OCI-LY1 (cell line): ENCODE data around the gene ZNF20.

Source experiments
- H2AFZ ChIP-seq: fragments of 200-600 bp; sonication (generic), shearing (Covaris generic); 2 replicates; pipeline ENCODE4 v1.6.0; 2014; ENCODE audit warnings: antibody characterized with exemption, mild to moderate bottlenecking, low read length
- H3F3A ChIP-seq: fragments of 200-600 bp; sonication (generic), shearing (Covaris generic); 2 replicates; pipeline ENCODE4 v1.6.0; 2014; ENCODE audit warnings: mild to moderate bottlenecking, antibody characterized with exemption, low read length, moderate library complexity; ENCODE audit not compliant: insufficient read depth
- H3K27ac ChIP-seq: fragments of 200-600 bp; sonication (generic); 2 replicates; pipeline ENCODE4 v1.5.1; 2014; ENCODE audit warnings: low read length, mixed run types, mild to moderate bottlenecking, low read depth; ENCODE audit not compliant: poor library complexity, severe bottlenecking
- H3K27me3 ChIP-seq: fragments of 200-600 bp; sonication (generic); 2 replicates; pipeline ENCODE4 v1.6.0; 2014; ENCODE audit warnings: antibody characterized with exemption, mild to moderate bottlenecking, low read length, moderate library complexity; ENCODE audit not compliant: insufficient read depth
- H3K36me3 ChIP-seq: fragments of 200-600 bp; sonication (generic); 2 replicates; pipeline ENCODE4 v1.6.1; 2014; ENCODE audit warnings: mild to moderate bottlenecking, antibody characterized with exemption, low read length, moderate library complexity, mixed read lengths; ENCODE audit not compliant: insufficient read depth
- H3K4me1 ChIP-seq: fragments of 200-600 bp; sonication (generic); 2 replicates; pipeline ENCODE4 v1.5.1; 2014; ENCODE audit warnings: mild to moderate bottlenecking, low read length, moderate library complexity; ENCODE audit not compliant: insufficient read depth, severe bottlenecking
- H3K4me2 ChIP-seq: fragments of 200-600 bp; sonication (generic), shearing (Covaris generic); 2 replicates; pipeline ENCODE4 v1.6.1; 2014; ENCODE audit warnings: low read length
- H3K4me3 ChIP-seq: fragments of 200-600 bp; sonication (generic); 2 replicates; pipeline ENCODE4 v1.5.1; 2014; ENCODE audit warnings: low read length, low read depth, mild to moderate bottlenecking, mixed read lengths; ENCODE audit not compliant: poor library complexity, severe bottlenecking
- H3K79me2 ChIP-seq: fragments of 200-600 bp; shearing (Covaris generic); 2 replicates; pipeline ENCODE4 v1.6.1; 2016; ENCODE audit warnings: mixed run types, low read length, mixed read lengths; ENCODE audit not compliant: insufficient read depth
- H3K9ac ChIP-seq: fragments of 200-600 bp; sonication (generic), shearing (Covaris generic); 2 replicates; pipeline ENCODE4 v1.6.1; 2014; ENCODE audit warnings: mild to moderate bottlenecking, low read length, mixed read lengths
- H3K9me2 ChIP-seq: fragments of 200-600 bp; sonication (generic), shearing (Covaris generic); 2 replicates; pipeline ENCODE4 v1.6.1; 2014; ENCODE audit warnings: low read depth, mild to moderate bottlenecking, low read length, mixed read lengths
- H3K9me3 ChIP-seq: fragments of 200-600 bp; shearing (Covaris generic); 2 replicates; pipeline ENCODE4 v1.6.1; 2014; ENCODE audit warnings: low read length, mixed read lengths
- H4K20me1 ChIP-seq: fragments of 200-600 bp; sonication (generic), shearing (Covaris generic); 2 replicates; pipeline ENCODE4 v1.6.0; 2016; ENCODE audit warnings: mild to moderate bottlenecking, low read length; ENCODE audit not compliant: insufficient read depth
- EZH2 ChIP-seq: fragments of 200-600 bp; sonication (generic), shearing (Covaris generic); IDR thresholded peaks from 2 replicates; pipeline ENCODE4 v1.8.0; 2017; ENCODE audit warnings: borderline replicate concordance, mixed run types, mild to moderate bottlenecking, antibody characterized with exemption, low read length, moderate library complexity, mixed read lengths
- TF ChIP-seq, protein P1 (sequence below): fragments of 200-600 bp; sonication (generic), shearing (Covaris generic); IDR thresholded peaks from 2 replicates; pipeline ENCODE4 v1.5.1; 2017; ENCODE audit warnings: mild to moderate bottlenecking, antibody characterized with exemption, low read length, moderate library complexity, mixed read lengths

Gene ZNF20

DNA sequence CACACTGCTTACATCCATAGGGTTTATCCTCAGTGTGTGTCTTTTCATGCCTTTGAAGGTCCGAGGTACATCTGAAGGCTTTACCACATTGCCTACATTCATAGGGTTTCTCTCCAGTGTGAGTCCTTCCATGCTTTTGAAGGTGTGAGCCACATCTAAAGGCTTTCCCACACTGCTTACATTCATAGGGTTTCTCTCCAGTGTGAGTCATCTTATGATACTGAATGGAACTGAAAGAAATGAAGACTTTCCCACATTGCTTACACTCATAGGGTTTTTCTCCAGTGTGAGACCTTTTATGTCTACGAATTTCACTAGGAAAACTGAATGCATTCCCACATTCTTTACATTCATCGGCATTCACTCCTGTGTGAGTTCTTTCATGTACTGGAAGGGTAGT is 7.1 kb downstream of the ZNF20 start:
- Histone ChIP-seq H3F3A (no peaks in the 10 kb centered on the region), H3K9me3 (peaks cover 28% of the 10 kb centered on the region), H3K4me2 (no peak overlapping the region), H3K27ac (no peak overlapping the region), H2AFZ (no peak overlapping the region), H3K9me2 (no peaks in the 10 kb centered on the region), H3K27me3 (no peaks in the 10 kb centered on the region), H3K9ac (no peak overlapping the region), H3K4me1 (no peaks in the 10 kb centered on the region), H3K79me2 (no peaks in the 10 kb centered on the region), H4K20me1 (no peaks in the 10 kb centered on the region), H3K36me3 (peaks cover 51% of the 10 kb centered on the region), H3K4me3 (no peak overlapping the region)
- TF ChIP-seq, protein P1, sequence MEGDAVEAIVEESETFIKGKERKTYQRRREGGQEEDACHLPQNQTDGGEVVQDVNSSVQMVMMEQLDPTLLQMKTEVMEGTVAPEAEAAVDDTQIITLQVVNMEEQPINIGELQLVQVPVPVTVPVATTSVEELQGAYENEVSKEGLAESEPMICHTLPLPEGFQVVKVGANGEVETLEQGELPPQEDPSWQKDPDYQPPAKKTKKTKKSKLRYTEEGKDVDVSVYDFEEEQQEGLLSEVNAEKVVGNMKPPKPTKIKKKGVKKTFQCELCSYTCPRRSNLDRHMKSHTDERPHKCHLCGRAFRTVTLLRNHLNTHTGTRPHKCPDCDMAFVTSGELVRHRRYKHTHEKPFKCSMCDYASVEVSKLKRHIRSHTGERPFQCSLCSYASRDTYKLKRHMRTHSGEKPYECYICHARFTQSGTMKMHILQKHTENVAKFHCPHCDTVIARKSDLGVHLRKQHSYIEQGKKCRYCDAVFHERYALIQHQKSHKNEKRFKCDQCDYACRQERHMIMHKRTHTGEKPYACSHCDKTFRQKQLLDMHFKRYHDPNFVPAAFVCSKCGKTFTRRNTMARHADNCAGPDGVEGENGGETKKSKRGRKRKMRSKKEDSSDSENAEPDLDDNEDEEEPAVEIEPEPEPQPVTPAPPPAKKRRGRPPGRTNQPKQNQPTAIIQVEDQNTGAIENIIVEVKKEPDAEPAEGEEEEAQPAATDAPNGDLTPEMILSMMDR = no peak
- no peak for TF ChIP-seq EZH2

DNA sequence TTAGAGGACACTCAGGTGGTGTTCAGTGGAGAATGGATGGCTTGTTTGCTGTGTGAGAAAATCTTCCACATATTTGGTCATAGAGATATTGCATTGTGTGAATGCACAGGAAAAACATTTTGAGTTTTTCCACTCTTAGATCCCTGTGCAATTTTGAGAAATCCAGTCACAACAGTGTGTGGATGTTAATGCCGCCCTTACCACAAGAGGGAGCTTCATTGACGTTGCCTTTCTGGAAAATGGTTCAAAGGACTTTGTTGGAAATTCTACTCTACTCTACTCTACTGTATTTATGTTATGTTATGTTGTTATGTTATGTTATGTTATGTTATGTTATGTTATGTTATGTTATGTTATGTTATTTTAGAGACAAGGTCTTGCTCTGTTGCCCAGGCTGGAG is 13.4 kb downstream of the ZNF20 start:
- H3K9me3 ChIP-seq = peaks cover 5% of the 10 kb centered on the region
- H2AFZ ChIP-seq = no peak overlapping the region
- no peaks in the 10 kb centered on the region for H3F3A ChIP-seq
- no peaks in the 10 kb centered on the region for H3K4me1 ChIP-seq
- peaks cover 5% of the 10 kb centered on the region; the same call in 1 of the 2 replicates for H3K36me3 ChIP-seq
- no peaks in the 10 kb centered on the region for H3K79me2 ChIP-seq
- no peak overlapping the region for H3K4me3 ChIP-seq
- H3K4me2 ChIP-seq = no peak overlapping the region
- no peak overlapping the region for H3K9ac ChIP-seq
- no peaks in the 10 kb centered on the region for H4K20me1 ChIP-seq
- no peak overlapping the region for H3K27ac ChIP-seq
- H3K27me3 ChIP-seq = no peaks in the 10 kb centered on the region
- no peak for TF ChIP-seq EZH2
- TF ChIP-seq, protein P1 = peak; percentile 58
- no peaks in the 10 kb centered on the region for H3K9me2 ChIP-seq

DNA sequence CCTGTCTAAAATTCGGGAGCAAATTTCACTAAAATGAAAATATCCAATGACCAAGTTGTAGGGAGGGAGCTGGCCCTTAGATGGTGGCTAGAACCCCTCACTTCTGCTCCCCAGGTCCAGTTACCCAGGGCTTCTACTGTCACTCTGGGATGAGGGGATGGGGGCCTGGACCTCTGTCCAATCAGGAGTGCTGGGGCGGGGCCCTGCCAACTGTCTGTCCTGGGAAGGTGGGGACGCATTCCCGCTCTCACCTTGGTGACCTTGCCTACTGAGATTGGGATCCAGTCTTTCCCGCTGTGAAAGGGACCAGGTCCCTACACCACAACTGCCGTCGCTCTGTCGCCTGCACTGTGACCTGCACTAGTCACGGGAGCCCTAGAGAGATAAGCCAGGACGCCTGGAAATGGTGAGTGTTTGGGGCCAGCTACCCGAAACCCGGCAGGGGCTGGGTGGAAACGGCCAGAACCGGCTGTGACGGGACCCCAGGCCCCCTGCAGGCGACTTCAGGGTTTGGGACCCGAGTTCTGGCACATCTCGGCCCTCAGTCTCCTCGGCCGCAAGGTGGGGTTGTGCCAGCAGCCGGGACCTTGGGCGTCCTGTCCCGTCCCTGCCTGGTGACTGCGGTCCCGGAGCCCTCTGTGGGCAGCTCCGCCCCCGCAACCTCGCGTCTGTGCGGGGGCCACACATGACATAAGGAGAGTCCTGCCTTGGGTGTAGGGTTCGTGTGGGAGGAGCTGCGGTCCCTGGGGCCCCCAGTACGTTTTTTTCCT is 22.8 kb downstream of the ZNF20 start:
- H4K20me1 ChIP-seq = no peaks in the 10 kb centered on the region
- H3K9ac ChIP-seq = no peak overlapping the region
- TF ChIP-seq, protein P1 = no peak
- TF ChIP-seq EZH2 = no peak
- H3K4me1 ChIP-seq = no peaks in the 10 kb centered on the region
- H3K79me2 ChIP-seq = no peaks in the 10 kb centered on the region
- no peaks in the 10 kb centered on the region for H3K9me2 ChIP-seq
- H3K27ac ChIP-seq = no peak overlapping the region
- no peak overlapping the region for H3K4me2 ChIP-seq
- H3K9me3 ChIP-seq = peaks cover 10% of the 10 kb centered on the region
- no peaks in the 10 kb centered on the region for H3F3A ChIP-seq
- no peaks in the 10 kb centered on the region for H3K36me3 ChIP-seq
- no peak overlapping the region for H2AFZ ChIP-seq
- no peak overlapping the region for H3K4me3 ChIP-seq
- H3K27me3 ChIP-seq = no peaks in the 10 kb centered on the region
